Hepatocyte (in vitro differentiated cells): Measurements from ENCODE around the gene DCAF15.

Experiments used
- EZH2phosphoT487 ChIP-seq: fragments of 200-600 bp; sonication (generic); IDR thresholded peaks from one replicate; pipeline ENCODE4 v1.6.1; 2018; ENCODE audit warnings: antibody characterized with exemption, mild to moderate bottlenecking, low read depth, moderate library complexity; ENCODE audit not compliant: unreplicated experiment, severe bottlenecking
- TF ChIP-seq, protein P1 (sequence below): fragments of 200-600 bp; sonication (generic); IDR thresholded peaks from 2 replicates; pipeline ENCODE4 v1.5.1; 2016; ENCODE audit warnings: antibody characterized with exemption, mild to moderate bottlenecking; ENCODE audit not compliant: poor library complexity

- TF ChIP-seq EZH2phosphoT487: no peak
- TF ChIP-seq, protein P1, sequence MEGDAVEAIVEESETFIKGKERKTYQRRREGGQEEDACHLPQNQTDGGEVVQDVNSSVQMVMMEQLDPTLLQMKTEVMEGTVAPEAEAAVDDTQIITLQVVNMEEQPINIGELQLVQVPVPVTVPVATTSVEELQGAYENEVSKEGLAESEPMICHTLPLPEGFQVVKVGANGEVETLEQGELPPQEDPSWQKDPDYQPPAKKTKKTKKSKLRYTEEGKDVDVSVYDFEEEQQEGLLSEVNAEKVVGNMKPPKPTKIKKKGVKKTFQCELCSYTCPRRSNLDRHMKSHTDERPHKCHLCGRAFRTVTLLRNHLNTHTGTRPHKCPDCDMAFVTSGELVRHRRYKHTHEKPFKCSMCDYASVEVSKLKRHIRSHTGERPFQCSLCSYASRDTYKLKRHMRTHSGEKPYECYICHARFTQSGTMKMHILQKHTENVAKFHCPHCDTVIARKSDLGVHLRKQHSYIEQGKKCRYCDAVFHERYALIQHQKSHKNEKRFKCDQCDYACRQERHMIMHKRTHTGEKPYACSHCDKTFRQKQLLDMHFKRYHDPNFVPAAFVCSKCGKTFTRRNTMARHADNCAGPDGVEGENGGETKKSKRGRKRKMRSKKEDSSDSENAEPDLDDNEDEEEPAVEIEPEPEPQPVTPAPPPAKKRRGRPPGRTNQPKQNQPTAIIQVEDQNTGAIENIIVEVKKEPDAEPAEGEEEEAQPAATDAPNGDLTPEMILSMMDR: no peak
These were observed 4.0 kb downstream of the DCAF15 start for GRCh38 chr19:13956365-13956744.
